Astrocyte of the cerebellum (primary cell): ENCODE measurements around the gene RNU6-8.

ENCODE experiments used
- DNase-seq: peaks from one replicate; pipeline ENCODE4 v3.0.0-alpha.2; 2011; ENCODE audit warnings: low read depth
- H3K4me3 ChIP-seq: 2 replicates; pipeline ENCODE4 v1.5.1; 2011; ENCODE audit warnings: mild to moderate bottlenecking, low read depth, low read length, moderate library complexity
- CTCF ChIP-seq: IDR thresholded peaks from 2 replicates; pipeline ENCODE4 v1.5.1; 2012; ENCODE audit warnings: low read length, low read depth, moderate library complexity, mild to moderate bottlenecking; ENCODE audit errors: missing control alignments
- in situ Hi-C: cut with HindIII; loops from 2 replicates; pipeline ENCODE4 v1.10.0; 2017; ENCODE audit warnings: low sequenced_read_pairs

RNU6-8 gene

GRCh38 chr14:32246751-32247150, 43.7 kb upstream of the RNU6-8 start:
- H3K4me3 ChIP-seq = no peak overlapping the region
- DNase-seq = no peak

GRCh38 chr14:32244404-32244803, 41.3 kb upstream of the RNU6-8 start:
- TF ChIP-seq CTCF = peak; percentile 19
- in situ Hi-C loops = no loop called here
- DNase-seq = no peak
- H3K4me3 ChIP-seq = no peak overlapping the region

More at GRCh38 chr14:32246751-32247150, 43.7 kb upstream of the RNU6-8 start:
- in situ Hi-C loops = no loop called here
- TF ChIP-seq CTCF = no peak

GRCh38 chr14:32233260-32233659, 30.2 kb upstream of the RNU6-8 start:
- H3K4me3 ChIP-seq = no peak overlapping the region
- DNase-seq = no peak
- no peak for TF ChIP-seq CTCF
- in situ Hi-C loops = loop anchor here (5.0 kb wide), 1 partner anchor 71 kb away; no protein-coding TSS in a partner anchor

GRCh38 chr14:32232481-32232880, 29.4 kb upstream of the RNU6-8 start:
- DNase-seq = no peak
- in situ Hi-C loops = loop anchor here (5.0 kb wide), 1 partner anchor 70 kb away; no protein-coding TSS in a partner anchor
- TF ChIP-seq CTCF = no peak
- H3K4me3 ChIP-seq = no peak overlapping the region

- no peak for TF ChIP-seq CTCF
- in situ Hi-C loops = loop anchor here (5.0 kb wide), 1 partner anchor 68 kb away; no protein-coding TSS in a partner anchor
- DNase-seq = no peak
- H3K4me3 ChIP-seq = no peak overlapping the region
These were observed 27.7 kb upstream of the RNU6-8 start for GRCh38 chr14:32230695-32231280.

- no peak for TF ChIP-seq CTCF
- in situ Hi-C loops = loop anchor here (5.0 kb wide), 1 partner anchor 68 kb away; no protein-coding TSS in a partner anchor
- H3K4me3 ChIP-seq = no peak overlapping the region
- no peak for DNase-seq
These were observed 27.1 kb upstream of the RNU6-8 start for GRCh38 chr14:32230181-32230580.
